Right atrium auricular region (tissue), 2 donors: Measurements from ENCODE around the gene OSM. TPM values are rescaled to one million over a fixed set of nuclear protein-coding genes. Genes with fewer than 3 reads are reported as not detected.
"Not testable (repeated sequence)": the region's sequence is repeated elsewhere in the genome, so short reads cannot be mapped to it uniquely, and the experiment has no call there.

Source experiments
- DNase-seq: peaks from one replicate; pipeline ENCODE4 v3.0.0-alpha.2; 2019; ENCODE audit warnings: low spot score
- H3K27ac ChIP-seq, 2 donors: fragments of 200-600 bp; sonication (generic); 1 replicate in 1 of 2; 2 replicates in 1 of 2; pipeline ENCODE4 v1.5.1; 2016 to 2019
- H3K27me3 ChIP-seq, 2 donors: fragments of 200-600 bp; sonication (generic); one replicate each; pipeline versions ENCODE4 v1.5.1 to v1.6.0; 2017 to 2019
- H3K36me3 ChIP-seq: fragments of 200-600 bp; sonication (generic); one replicate; pipeline ENCODE4 v1.5.1; 2016
- H3K4me1 ChIP-seq, 2 donors: fragments of 200-600 bp; sonication (generic); one replicate each; pipeline versions ENCODE4 v1.5.1 to v1.6.0; 2017 to 2019
- H3K4me3 ChIP-seq, 2 donors: fragments of 200-600 bp; sonication (generic); 1 replicate in 1 of 2; 2 replicates in 1 of 2; pipeline ENCODE4 v1.5.1; 2017 to 2019; ENCODE audit warnings: mild to moderate bottlenecking in 1 of 2, moderate library complexity in 1 of 2
- H3K9me3 ChIP-seq, 2 donors: fragments of 200-600 bp; sonication (generic); one replicate each; pipeline ENCODE4 v1.5.1; 2019
- CTCF ChIP-seq, 2 donors: fragments of 200-600 bp; sonication (generic); IDR thresholded peaks; one replicate each; pipeline ENCODE4 v1.5.1; 2019; ENCODE audit warnings: antibody characterized with exemption in 2 of 2
- total RNA-seq, 2 donors: library from RNA; depleted of rRNA; stranded (reverse); fragments of >200 nt; gene quantifications; one replicate each; pipeline ENCODE4 v1.1.0, GENCODE V29; 2016

Gene OSM
- total RNA-seq, 2 donors from 2014 or later, result 0.63 to 1.6 TPM

GRCh38 chr22:30236875-30237274 is 29.8 kb downstream of the OSM start:
- no peaks in the 10 kb centered on the region for H3K27me3 ChIP-seq
- H3K9me3 ChIP-seq, result no peaks in the 10 kb centered on the region
- TF ChIP-seq CTCF (IDR thresholded peaks at IDR 0.05), result no peak
- H3K4me3 ChIP-seq, result no peak overlapping the region
- H3K4me1 ChIP-seq, result peaks cover 0 to 3% of the 10 kb centered on the region in 2 donors
- H3K36me3 ChIP-seq, result no peaks in the 10 kb centered on the region
- no peak overlapping the region for H3K27ac ChIP-seq
- DNase-seq, result no peak

- H3K4me3 ChIP-seq, result no peak overlapping the region
- DNase-seq, result no peak
- no peak for TF ChIP-seq CTCF (IDR thresholded peaks at IDR 0.05)
- no peaks in the 10 kb centered on the region for H3K9me3 ChIP-seq
- H3K27ac ChIP-seq, result no peak overlapping the region
- no peaks in the 10 kb centered on the region for H3K36me3 ChIP-seq
- no peaks in the 10 kb centered on the region for H3K4me1 ChIP-seq
- no peaks in the 10 kb centered on the region for H3K27me3 ChIP-seq
Measured at GRCh38 chr22:30235687-30236170, 30.9 kb downstream of the OSM start.

- no peaks in the 10 kb centered on the region for H3K36me3 ChIP-seq
- H3K27ac ChIP-seq, result no peak overlapping the region
- H3K4me3 ChIP-seq, result no peak overlapping the region
- H3K9me3 ChIP-seq, result no peaks in the 10 kb centered on the region
- TF ChIP-seq CTCF (IDR thresholded peaks at IDR 0.05), result no peak
- no peaks in the 10 kb centered on the region for H3K27me3 ChIP-seq
- H3K4me1 ChIP-seq, result no peaks in the 10 kb centered on the region
- no peak for DNase-seq
Measured at GRCh38 chr22:30234786-30235470, 31.7 kb downstream of the OSM start.

GRCh38 chr22:30234325-30234724 is 32.3 kb downstream of the OSM start:
- H3K36me3 ChIP-seq, DNase-seq, H3K9me3 ChIP-seq, H3K4me1 ChIP-seq, H3K27ac ChIP-seq, H3K4me3 ChIP-seq, H3K27me3 ChIP-seq: not testable (repeated sequence)

GRCh38 chr22:30233582-30233981 is 33.1 kb downstream of the OSM start:
- Histone ChIP-seq H3K4me1 (no peaks in the 10 kb centered on the region), H3K27ac (no peak overlapping the region), H3K36me3 (no peaks in the 10 kb centered on the region), H3K9me3 (no peaks in the 10 kb centered on the region), H3K4me3 (no peak overlapping the region), H3K27me3 (no peaks in the 10 kb centered on the region)
- no peak for TF ChIP-seq CTCF (IDR thresholded peaks at IDR 0.05)
- DNase-seq, result no peak

GRCh38 chr22:30232716-30233218 is 33.9 kb downstream of the OSM start:
- no peak for DNase-seq
- Histone ChIP-seq H3K27me3 (no peaks in the 10 kb centered on the region), H3K36me3 (no peaks in the 10 kb centered on the region), H3K27ac (no peak overlapping the region), H3K4me3 (no peak overlapping the region), H3K4me1 (no peaks in the 10 kb centered on the region), H3K9me3 (no peaks in the 10 kb centered on the region)
- no peak for TF ChIP-seq CTCF (IDR thresholded peaks at IDR 0.05)
